ENCODE data around the gene OLFML1.

The OLFML1 gene

DNA sequence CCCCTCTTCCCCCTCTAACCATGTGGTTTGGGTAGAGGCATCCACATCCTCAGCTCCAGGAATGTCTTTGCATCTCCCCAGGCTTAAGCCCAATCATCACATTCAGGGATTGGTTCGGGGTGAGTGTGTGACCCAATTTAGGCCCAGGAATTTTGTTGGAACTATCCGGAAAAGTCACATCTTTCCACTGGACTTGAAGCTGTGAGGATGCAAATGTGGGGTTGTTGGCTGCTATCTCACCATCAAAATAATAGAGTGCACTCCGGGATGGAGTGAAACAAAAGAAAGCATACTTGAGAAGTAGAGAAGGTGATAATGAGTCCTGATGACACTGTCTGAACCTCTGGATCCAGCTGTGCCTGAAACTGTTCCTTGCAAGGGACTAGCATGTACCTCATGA, 33.8 kb upstream of the OLFML1 start:
- Histone ChIP-seq H2AFZ (ENCODE audit: low read depth, low read length) (no peak overlapping the region), H3K9me3 (ENCODE audit: low read length) (no peaks in the 10 kb centered on the region), H3K36me3 (ENCODE audit: insufficient read depth, low read length) (no peaks in the 10 kb centered on the region), H3K4me3 (ENCODE audit: low read length) (no peak overlapping the region), H3K4me1 (ENCODE audit: insufficient read depth, low read length) (no peaks in the 10 kb centered on the region), H3K27me3 (ENCODE audit: insufficient read depth, low read length) (no peaks in the 10 kb centered on the region)

DNA sequence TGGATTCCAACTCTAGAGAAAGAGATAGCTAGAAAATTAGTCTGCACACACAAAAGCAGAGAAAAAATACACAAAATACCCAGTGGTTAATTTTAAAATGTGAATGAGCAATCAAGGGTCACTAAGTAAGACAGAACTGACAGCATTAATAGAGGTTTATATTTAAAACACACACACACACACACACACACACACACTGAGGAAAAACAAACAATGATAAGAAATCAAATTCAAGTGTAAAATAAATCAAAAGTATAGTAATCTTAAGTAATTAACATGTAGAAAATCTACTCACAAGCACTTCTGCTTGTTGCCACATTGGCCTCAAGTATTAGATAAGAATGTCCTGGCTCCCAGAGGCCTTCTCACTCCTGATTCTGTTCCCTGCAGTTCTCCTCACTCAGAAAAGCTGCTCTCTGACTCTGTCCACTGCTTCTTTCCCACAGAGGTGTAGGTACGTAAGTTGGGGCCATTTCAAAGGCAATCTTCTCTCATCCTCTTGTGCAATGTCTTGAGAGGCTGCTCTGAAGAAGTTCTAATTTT, 33.3 kb upstream of the OLFML1 start:
- Histone ChIP-seq H3K4me1 (ENCODE audit: insufficient read depth, low read length) (no peaks in the 10 kb centered on the region), H3K27me3 (ENCODE audit: insufficient read depth, low read length) (no peaks in the 10 kb centered on the region), H2AFZ (ENCODE audit: low read depth, low read length) (no peak overlapping the region), H3K9me3 (ENCODE audit: low read length) (no peaks in the 10 kb centered on the region), H3K36me3 (ENCODE audit: insufficient read depth, low read length) (no peaks in the 10 kb centered on the region), H3K4me3 (ENCODE audit: low read length) (no peak overlapping the region)

DNA sequence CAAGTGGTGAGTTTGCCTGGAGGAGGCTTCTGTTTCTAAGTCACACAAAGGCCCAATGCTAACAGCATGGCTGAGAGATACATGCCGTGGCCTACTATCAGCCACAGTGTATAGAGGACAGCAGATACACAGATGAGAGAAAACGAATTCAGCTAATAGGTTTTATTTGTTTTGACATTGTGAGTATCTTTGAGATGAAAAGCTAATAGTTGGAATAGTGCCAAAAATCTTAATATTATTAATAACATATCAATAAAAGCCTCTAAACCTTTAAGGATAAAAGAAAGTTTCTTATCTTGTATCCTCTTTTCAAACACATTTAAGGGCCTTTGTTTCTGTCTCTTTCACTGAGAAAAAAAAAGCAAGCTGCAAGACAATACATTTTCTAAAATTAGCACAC, 30.5 kb upstream of the OLFML1 start:
- H3K9me3 ChIP-seq (ENCODE audit: low read length), result no peaks in the 10 kb centered on the region
- no peaks in the 10 kb centered on the region for H3K27me3 ChIP-seq (ENCODE audit: insufficient read depth, low read length)
- H3K36me3 ChIP-seq (ENCODE audit: insufficient read depth, low read length), result no peaks in the 10 kb centered on the region
- no peaks in the 10 kb centered on the region for H3K4me1 ChIP-seq (ENCODE audit: insufficient read depth, low read length)
- H2AFZ ChIP-seq (ENCODE audit: low read depth, low read length), result no peak overlapping the region
- H3K4me3 ChIP-seq (ENCODE audit: low read length), result no peak overlapping the region

DNA sequence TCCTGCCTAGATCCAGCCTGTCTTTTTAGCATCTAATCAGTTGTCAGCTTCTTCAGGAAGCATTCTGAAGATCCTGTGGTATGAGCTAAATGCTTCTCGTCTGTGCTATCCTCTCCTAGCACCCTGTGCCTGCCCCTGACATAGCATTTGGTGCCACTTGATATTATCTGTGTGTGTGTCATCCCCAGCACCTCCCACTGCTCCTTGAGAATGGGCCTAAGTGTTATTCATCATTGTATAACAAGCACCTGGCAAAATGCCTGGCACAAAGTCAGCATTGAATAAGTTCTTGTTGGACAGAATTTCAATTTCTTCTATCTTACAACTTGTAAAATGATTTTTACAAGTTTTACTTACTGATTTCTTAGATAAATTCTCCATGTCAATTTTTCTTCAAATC, 28.1 kb upstream of the OLFML1 start:
- H3K4me1 ChIP-seq (ENCODE audit: insufficient read depth, low read length), result no peaks in the 10 kb centered on the region
- no peaks in the 10 kb centered on the region for H3K27me3 ChIP-seq (ENCODE audit: insufficient read depth, low read length)
- no peaks in the 10 kb centered on the region for H3K36me3 ChIP-seq (ENCODE audit: insufficient read depth, low read length)
- no peaks in the 10 kb centered on the region for H3K9me3 ChIP-seq (ENCODE audit: low read length)
- H2AFZ ChIP-seq (ENCODE audit: low read depth, low read length), result no peak overlapping the region
- no peak overlapping the region for H3K4me3 ChIP-seq (ENCODE audit: low read length)

DNA sequence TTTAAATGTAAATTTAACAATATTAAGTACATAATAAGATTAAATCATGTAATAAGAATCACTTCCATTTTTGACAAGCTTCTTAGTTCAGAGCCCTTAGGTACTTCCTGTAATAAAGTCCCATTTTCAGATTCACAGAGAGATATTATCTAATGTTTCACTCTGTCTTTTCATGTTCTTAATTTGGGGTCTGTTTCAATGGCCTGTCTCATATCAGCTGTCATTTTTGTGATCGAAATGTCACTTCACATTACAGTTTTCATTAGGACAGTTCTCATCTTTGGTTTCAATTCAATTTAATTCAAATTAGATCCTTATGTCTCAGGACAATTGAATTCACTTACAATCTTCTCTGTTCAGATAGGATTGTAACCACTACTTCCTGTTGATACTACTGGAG, 22.6 kb upstream of the OLFML1 start:
- H3K4me3 ChIP-seq (ENCODE audit: low read length), result no peak overlapping the region
- no peaks in the 10 kb centered on the region for H3K9me3 ChIP-seq (ENCODE audit: low read length)
- H3K36me3 ChIP-seq (ENCODE audit: insufficient read depth, low read length), result no peaks in the 10 kb centered on the region
- H2AFZ ChIP-seq (ENCODE audit: low read depth, low read length), result no peak overlapping the region
- H3K4me1 ChIP-seq (ENCODE audit: insufficient read depth, low read length), result no peaks in the 10 kb centered on the region
- no peaks in the 10 kb centered on the region for H3K27me3 ChIP-seq (ENCODE audit: insufficient read depth, low read length)

DNA sequence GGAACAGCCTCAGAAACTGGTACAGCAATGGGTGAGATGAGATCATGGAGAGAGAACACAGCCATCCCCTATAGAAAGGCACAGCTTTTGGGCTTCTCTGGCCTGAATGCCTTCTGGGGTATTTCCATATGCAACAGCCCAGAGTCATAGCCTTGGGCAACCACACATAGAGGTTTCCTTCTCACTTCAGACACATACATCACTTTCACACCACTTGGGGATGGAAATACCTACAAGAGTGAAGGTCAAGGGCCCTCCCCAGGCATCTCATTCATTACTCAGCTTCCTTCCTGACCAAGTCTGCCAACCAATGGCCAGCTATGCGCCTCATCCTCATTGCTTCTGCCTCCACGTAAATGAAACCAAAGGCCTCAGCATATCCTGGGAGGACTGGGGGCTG, 17.7 kb upstream of the OLFML1 start:
- Histone ChIP-seq H3K4me3 (ENCODE audit: low read length) (no peak overlapping the region), H3K27me3 (ENCODE audit: insufficient read depth, low read length) (no peaks in the 10 kb centered on the region), H3K4me1 (ENCODE audit: insufficient read depth, low read length) (no peaks in the 10 kb centered on the region), H2AFZ (ENCODE audit: low read depth, low read length) (no peak overlapping the region), H3K9me3 (ENCODE audit: low read length) (no peaks in the 10 kb centered on the region), H3K36me3 (ENCODE audit: insufficient read depth, low read length) (no peaks in the 10 kb centered on the region)

DNA sequence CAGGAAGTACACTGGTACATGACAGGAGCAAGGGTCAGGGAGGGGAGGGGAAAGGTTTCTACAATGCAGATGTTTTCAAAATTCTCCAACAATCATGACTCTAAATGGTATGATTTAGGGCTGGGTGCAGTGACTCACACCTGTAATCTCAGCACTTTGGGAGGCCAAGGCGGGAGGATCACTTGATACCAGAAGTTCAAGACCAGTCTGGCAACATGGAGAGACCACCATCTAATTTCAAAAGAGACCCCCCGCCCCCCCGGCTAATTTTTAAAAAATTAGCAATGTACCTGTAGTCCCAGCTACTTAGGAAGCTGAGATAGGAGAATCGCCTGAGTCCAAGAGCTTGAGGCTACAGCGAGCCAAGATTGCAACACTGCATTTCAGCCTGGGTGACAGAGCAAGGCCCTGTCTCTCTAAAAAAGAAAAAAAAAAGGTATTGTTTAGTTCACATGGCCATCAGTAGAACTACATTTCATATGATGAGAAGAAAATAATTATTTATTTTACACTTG, 15.9 kb upstream of the OLFML1 start:
- no peak overlapping the region for H3K4me3 ChIP-seq (ENCODE audit: low read length)
- no peaks in the 10 kb centered on the region for H3K9me3 ChIP-seq (ENCODE audit: low read length)
- no peak overlapping the region for H2AFZ ChIP-seq (ENCODE audit: low read depth, low read length)
- H3K4me1 ChIP-seq (ENCODE audit: insufficient read depth, low read length), result no peaks in the 10 kb centered on the region
- H3K27me3 ChIP-seq (ENCODE audit: insufficient read depth, low read length), result no peaks in the 10 kb centered on the region
- no peaks in the 10 kb centered on the region for H3K36me3 ChIP-seq (ENCODE audit: insufficient read depth, low read length)

DNA sequence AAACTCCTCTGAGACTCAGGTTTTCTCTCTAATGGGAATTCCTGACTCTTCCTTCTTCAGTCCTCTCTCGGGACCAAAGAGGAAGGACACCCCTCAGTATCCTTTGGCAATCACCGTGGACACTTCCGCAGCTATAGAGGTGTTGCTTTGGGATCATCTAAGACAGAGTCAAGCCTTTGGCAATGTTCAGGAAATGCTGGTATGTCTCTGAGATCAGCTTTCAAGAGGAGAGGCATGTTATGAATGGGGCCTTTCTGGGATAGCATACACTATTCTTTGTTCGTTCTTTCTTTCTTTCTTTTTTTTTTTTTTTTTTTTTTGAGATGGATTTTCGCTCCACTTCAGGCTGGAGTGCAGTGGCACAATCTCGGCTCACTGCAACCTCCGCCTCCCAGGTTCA, 14.2 kb upstream of the OLFML1 start:
- Histone ChIP-seq H3K36me3 (ENCODE audit: insufficient read depth, low read length) (no peaks in the 10 kb centered on the region), H3K9me3 (ENCODE audit: low read length) (no peaks in the 10 kb centered on the region), H3K4me3 (ENCODE audit: low read length) (no peak overlapping the region)

DNA sequence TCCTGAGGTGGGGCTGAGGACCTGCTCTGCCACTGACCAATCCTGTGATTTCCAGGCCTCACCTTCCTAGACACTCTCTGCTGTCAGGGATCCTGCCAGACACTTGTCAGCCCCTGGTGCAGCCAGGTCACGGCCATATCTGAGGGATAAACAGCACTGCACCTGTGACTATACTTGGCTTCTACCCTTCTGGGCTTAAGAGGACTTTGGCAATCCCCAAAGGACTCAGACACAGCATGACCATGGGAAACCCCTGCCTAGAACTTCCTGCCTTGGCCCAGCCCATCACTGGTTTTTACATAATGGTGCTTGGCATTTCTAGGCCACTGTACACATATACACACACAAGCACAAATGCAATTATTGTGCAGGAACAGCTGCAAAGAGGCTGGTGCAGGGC, 11.6 kb upstream of the OLFML1 start:
- no peak overlapping the region for H2AFZ ChIP-seq (ENCODE audit: low read depth, low read length)

More for the DNA sequence above, 14.2 kb upstream of the OLFML1 start:
- no peaks in the 10 kb centered on the region for H3K27me3 ChIP-seq (ENCODE audit: insufficient read depth, low read length)
- H3K4me1 ChIP-seq (ENCODE audit: insufficient read depth, low read length), result no peaks in the 10 kb centered on the region
- H2AFZ ChIP-seq (ENCODE audit: low read depth, low read length), result no peak overlapping the region

DNA sequence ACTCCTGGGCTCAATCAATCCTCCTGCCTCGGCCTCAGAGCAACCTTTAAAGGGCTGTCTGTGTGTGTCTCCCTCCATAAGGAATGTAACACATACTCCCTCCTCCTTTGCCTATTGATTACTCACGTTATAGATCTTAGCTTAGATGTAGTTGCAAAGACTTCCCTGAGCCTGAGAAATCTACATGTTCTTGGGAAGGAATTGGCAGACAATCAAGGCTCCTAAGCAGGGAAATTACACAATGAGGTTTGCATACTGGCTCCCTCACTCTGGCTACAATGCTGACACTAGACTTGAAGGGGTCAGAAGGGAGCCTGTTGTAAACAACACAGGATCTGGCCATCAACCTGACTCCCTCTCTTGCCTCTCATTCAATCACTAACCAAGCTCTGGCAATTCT, 5.2 kb upstream of the OLFML1 start:
- peaks cover 2% of the 10 kb centered on the region for H3K27me3 ChIP-seq (ENCODE audit: insufficient read depth, low read length)
- no peaks in the 10 kb centered on the region for H3K9me3 ChIP-seq (ENCODE audit: low read length)
- H3K4me1 ChIP-seq (ENCODE audit: insufficient read depth, low read length), result no peaks in the 10 kb centered on the region
- H3K36me3 ChIP-seq (ENCODE audit: insufficient read depth, low read length), result no peaks in the 10 kb centered on the region
- no peak overlapping the region for H2AFZ ChIP-seq (ENCODE audit: low read depth, low read length)
- no peak overlapping the region for H3K4me3 ChIP-seq (ENCODE audit: low read length)

More for the DNA sequence above, 11.6 kb upstream of the OLFML1 start:
- no peak overlapping the region for H3K4me3 ChIP-seq (ENCODE audit: low read length)
- H3K4me1 ChIP-seq (ENCODE audit: insufficient read depth, low read length), result no peaks in the 10 kb centered on the region
- H3K36me3 ChIP-seq (ENCODE audit: insufficient read depth, low read length), result no peaks in the 10 kb centered on the region
- H3K9me3 ChIP-seq (ENCODE audit: low read length), result no peaks in the 10 kb centered on the region
- peaks cover 2% of the 10 kb centered on the region for H3K27me3 ChIP-seq (ENCODE audit: insufficient read depth, low read length)

DNA sequence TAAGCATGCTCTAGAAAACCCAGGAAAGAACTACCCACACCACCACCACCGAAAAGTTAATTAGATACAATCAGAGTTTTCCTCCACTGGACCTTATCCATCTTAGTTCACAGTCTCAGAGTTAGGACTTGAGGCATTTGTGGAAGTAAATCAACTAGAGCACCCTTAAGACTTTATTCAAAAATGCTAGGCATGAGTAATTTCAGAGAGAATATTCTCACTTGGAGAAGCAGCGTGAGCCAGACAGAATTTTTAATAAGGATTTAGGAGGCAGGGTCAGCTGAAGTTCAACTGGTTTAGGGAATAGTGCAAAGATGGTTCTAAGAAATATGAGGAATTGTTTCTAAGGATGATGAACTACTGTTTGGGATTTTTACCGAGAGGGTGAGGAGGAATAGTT, 1.2 kb upstream of the OLFML1 start:
- Histone ChIP-seq H3K36me3 (ENCODE audit: insufficient read depth, low read length) (no peaks in the 10 kb centered on the region), H2AFZ (ENCODE audit: low read depth, low read length) (no peak overlapping the region), H3K4me3 (ENCODE audit: low read length) (no peak overlapping the region), H3K27me3 (ENCODE audit: insufficient read depth, low read length) (no peaks in the 10 kb centered on the region), H3K9me3 (ENCODE audit: low read length) (no peaks in the 10 kb centered on the region), H3K4me1 (ENCODE audit: insufficient read depth, low read length) (no peaks in the 10 kb centered on the region)

DNA sequence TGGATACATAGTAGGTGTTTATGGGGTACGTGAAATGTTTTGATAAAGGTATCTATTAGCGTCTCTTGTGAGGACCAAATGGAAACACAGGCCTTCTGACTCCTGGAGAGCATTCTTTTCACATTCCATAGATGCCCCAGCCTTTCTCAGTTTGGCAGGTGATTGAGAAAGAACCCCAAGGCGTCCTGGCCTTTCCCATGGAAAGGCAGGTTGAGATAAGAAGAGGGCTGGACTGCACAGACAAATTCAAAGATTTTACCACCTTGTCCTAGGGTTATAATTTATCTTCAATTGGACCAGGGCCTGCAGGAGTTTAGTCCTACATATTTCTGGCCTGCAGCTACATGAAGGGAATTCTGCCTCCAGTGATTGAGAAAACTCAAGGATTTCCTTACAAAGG, 661 bp upstream of the OLFML1 start:
- H3K4me3 ChIP-seq (ENCODE audit: low read length), result no peak overlapping the region
- no peaks in the 10 kb centered on the region for H3K36me3 ChIP-seq (ENCODE audit: insufficient read depth, low read length)
- no peaks in the 10 kb centered on the region for H3K27me3 ChIP-seq (ENCODE audit: insufficient read depth, low read length)
- H3K9me3 ChIP-seq (ENCODE audit: low read length), result no peaks in the 10 kb centered on the region
- no peak overlapping the region for H2AFZ ChIP-seq (ENCODE audit: low read depth, low read length)
- no peaks in the 10 kb centered on the region for H3K4me1 ChIP-seq (ENCODE audit: insufficient read depth, low read length)

DNA sequence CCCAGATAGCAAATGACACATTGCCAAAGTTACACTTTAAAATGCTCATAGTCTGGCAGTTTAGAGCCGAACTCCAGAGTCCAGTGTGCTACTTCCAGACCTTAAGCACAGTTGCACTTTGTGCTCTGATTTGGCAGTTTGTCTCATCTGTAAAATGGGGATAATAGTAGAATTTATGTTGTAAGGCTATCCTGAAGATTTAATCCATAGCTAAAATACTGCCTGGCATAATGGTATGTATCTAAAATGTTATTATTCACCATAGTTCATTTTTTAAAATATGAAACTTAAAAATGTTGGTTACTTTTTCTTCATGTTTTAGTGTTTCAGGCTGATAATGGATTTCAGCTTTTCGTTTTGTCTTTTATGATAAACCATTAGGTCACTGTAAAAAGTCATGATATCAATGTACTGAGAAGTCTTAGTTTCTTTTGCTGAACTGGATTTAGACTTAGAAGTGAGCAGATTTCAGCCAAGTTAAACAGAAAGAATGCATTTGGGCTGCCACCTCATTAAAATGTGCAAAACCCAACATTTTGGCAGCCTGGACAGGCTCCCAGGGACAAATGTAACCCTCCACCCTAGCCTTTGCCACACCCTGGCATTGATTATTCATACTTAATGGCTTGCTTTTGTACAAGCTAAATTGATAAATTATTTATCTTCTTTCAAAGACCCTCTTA, 933 bp downstream of the OLFML1 start:
- Histone ChIP-seq H3K4me3 (ENCODE audit: low read length) (no peak overlapping the region), H2AFZ (ENCODE audit: low read depth, low read length) (no peak overlapping the region), H3K4me1 (ENCODE audit: insufficient read depth, low read length) (peaks cover 5% of the 10 kb centered on the region), H3K36me3 (ENCODE audit: insufficient read depth, low read length) (no peaks in the 10 kb centered on the region), H3K27me3 (ENCODE audit: insufficient read depth, low read length) (no peaks in the 10 kb centered on the region), H3K9me3 (ENCODE audit: low read length) (no peaks in the 10 kb centered on the region)

DNA sequence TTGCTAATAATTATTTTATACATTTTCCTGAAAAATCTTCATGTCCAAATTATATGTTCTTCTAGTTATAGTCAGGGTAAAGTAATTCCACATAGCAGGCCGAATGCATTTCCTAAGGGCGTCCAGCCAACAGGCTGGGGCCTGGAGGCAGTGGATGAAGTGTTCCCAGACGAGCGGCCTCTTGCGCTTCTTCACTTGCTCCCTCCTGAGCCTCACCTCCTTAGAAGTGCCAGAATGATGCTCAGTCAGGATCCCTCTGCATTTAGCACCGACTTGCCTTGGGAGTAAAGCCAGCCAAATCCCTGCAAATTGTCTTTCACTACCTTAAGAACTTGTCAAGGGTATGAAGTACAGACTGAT, 1.5 kb downstream of the OLFML1 start:
- Histone ChIP-seq H3K4me3 (ENCODE audit: low read length) (no peak overlapping the region), H3K27me3 (ENCODE audit: insufficient read depth, low read length) (no peaks in the 10 kb centered on the region), H2AFZ (ENCODE audit: low read depth, low read length) (no peak overlapping the region), H3K9me3 (ENCODE audit: low read length) (no peaks in the 10 kb centered on the region), H3K36me3 (ENCODE audit: insufficient read depth, low read length) (no peaks in the 10 kb centered on the region), H3K4me1 (ENCODE audit: insufficient read depth, low read length) (peaks cover 8% of the 10 kb centered on the region)

Measured in neuron (in vitro differentiated cells).